A549 treated with AZD2906 at 1 μM for 4 hours (cell line): ENCODE measurements around the gene HOXA4. TPM values are rescaled to one million over a fixed set of nuclear protein-coding genes. Genes with fewer than 3 reads are reported as not detected.

Source experiments
- total RNA-seq: library from RNA; stranded (reverse); fragments of 200-300 nt; extraction: Qiagen RNA extraction; gene quantifications from 5 replicates; pipeline ENCODE4 v1.2.3, GENCODE V29; 2022

HOXA4 gene
- total RNA-seq: 1.6 to 1.9 TPM (median 1.8 TPM) in 5 replicates

DNA sequence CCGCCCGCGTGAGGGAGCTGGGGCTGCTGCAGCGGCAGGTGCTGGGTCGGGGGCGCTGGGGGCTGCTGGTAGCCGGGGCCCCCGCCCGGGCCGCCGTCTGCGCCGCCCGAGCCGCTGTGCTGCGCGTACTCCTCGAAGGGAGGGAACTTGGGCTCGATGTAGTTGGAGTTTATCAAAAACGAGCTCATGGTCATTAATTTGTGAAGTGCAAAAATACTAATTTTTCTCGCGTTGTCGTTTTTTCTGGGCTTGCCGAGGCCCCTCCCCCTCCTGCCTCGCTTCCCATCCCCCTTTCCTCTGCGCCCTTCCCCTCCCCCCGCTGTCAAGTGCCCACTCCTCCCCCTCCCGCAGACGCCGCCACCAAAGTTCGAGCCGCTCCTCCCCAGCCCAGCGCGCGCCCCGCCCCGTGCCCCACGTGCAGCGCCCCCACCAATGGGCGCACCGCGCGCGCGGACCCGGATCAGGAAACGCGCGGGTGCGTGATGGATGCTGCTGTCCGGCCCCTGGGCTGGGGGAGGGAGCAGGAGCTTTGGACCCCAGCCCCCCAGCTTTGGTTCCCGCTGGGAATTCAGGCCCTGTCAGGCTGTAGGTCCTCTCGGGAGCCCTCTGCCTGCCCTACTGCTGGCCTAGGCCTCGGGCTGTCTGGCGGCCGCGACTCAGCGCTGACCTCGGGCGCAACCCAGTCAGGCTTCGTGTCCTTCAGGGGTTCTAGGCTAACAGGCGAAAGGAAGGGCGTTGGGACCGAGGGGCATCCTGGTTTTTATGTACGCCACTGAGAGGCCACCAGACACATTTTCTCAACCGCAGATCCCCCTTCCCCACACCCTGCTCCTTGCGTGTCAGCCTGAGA is at the start of gene HOXA4:
Gene HOXA4, minus strand, starts transcription at position 218 of the 850 bp plus-strand sequence. Its CDS starts 24 bp downstream, at position 194.

DNA sequence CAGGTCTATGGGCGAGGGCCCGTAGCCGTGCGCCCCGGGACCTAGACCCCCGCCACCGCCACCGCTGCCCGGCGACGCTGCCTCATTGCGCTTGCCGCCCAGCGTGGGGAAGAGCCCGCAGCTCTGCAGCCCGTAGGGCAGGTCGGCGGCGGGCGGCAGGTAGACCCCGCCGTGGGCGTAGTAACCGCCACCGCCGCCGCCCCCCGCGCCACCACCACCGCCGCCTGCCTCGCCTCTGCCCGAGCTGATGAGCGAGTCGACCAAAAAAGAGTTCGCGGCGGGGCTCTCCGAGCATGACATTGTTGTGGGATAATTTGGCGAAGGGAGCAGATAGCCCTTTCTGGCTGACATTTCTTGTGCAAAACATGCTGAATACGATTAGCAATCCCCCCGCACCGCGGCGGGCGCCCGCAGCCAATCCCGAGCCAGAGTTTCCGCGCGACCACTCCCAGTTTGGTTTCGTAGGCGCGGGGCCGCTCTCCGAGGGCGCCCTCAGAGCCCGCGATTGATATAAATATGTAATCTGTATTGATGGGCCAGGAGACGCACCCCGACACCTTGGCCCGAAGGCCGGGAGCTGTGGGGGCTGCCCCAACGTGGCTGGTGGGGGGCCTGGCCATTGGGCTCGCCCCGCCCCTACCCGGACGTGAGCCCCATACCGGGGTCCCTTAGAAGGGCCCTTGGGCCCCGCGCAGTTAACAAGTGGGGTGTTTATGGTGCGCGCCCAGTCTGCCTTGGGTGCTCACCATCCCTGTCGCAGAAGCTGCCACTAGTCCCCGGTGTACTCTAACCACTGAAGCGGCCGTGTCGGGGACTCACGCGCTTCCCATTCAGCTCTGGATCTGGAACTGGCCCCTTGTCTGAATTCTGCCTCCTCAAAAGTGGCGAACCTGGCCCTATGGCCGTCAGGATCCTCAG is 43.7 kb upstream of the HOXA4 start, which contains the start of gene HOXA10:
Gene HOXA10, minus strand, starts transcription at position 365 of the 918 bp plus-strand sequence. Its CDS starts 14 bp downstream, at position 351.

DNA sequence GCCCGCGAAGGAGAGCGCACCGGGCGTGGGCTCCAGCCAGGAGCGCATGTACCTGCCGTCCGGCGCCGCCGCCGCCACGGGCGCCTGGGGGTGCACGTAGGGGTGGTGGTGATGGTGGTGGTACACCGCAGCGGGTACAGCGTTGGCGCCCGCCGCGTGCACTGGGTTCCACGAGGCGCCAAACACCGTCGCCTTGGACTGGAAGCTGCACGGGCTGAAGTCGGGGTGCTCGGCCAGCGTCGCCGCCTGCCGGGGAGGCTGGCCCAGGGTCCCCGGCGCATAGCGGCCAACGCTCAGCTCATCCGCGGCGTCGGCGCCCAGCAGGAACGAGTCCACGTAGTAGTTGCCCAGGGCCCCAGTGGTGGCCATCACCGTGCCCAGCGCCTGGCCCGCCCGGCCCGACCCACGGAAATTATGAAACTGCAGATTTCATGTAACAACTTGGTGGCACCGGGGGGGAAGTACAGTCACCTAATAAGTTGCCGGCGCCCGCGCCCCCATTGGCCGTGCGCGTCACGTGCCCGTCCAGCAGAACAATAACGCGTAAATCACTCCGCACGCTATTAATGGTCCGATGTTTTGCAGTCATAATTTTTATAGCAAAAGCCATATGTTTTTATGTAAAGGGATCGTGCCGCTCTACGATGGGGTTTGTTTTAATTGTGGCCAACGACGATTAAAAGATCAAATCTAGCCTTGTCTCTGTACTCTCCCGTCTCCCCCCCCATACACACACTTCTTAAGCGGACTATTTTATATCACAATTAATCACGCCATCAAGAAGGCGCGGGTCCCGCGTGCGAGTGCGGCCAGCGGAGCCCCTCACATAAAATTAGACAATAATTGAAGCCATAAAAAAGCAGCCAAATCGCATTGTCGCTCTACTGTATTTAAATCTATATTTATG is 34.8 kb upstream of the HOXA4 start, which contains the start of gene HOXA9:
Gene HOXA9, minus strand, starts transcription at position 449 of the 907 bp plus-strand sequence. Its CDS starts 80 bp downstream, at position 369.

DNA sequence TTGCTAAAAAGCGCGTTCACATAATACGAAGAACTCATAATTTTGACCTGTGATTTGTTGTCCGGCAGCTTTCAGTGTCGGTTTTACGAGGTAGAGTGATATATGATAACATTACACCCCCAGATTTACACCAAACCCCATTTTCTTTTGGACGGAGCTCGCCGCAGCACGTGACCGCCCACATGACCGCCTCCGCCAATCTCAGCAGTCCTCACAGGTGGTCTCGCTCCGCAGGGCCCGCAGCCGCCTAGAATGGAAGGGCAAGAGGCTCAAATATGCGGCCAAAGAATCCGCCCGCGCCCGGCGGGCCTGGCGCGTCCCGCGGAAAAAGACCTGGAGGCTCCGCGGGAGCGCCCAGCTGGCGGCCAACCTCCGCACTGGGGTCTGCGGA is 25.9 kb upstream of the HOXA4 start, which contains the start of gene HOXA7:
Gene HOXA7, minus strand, starts transcription at position 168 of the 391 bp plus-strand sequence. Its CDS starts 130 bp downstream, at position 38.

GRCh38 chr7:27151931-27152815 is 21.6 kb upstream of the HOXA4 start, which contains the start of gene HOXA3:
HOXA3 (minus strand) TSS chr7:27152583; CDS start chr7:27110640, 41,943 bp downstream.

DNA sequence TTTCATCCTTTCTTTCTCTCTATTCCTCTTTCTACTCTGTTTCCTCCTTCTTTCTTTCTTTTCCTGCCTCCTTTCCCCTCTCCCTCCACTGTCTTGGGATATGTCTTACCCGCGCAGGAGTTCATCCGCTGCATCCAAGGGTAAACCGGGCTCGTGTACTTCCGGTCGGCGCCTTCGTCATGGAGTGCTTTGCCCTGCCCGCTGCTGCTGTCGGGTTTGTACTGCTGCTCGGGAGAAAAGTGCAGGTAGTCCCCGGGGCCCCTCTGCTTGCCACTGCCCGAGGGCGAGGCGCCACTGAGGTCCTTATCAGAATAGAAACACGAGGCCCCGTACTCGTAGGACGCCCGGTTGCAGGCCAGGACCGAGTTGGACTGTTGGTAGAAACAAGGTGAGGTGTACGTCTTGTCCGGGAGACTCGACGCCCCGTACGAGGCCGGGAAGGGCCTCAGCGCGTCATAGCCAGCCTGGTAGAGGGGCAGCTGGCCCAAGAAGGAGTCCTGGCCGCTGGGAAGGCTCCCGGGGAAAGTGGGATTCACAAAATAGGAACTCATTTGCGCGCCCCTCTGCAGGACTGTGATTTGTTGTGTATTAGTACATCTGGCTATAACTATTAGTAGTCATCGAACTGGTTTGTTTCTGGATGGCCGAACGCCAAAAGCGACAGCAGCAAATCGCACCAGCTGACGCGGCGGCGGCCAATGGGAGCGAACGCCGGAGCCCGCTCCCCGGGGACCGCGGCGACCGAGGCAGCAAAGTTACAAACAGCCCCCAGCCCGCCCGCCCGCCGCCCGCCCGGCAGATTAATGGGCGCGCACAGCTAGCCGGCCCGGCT is 16.9 kb upstream of the HOXA4 start, which contains the start of gene HOXA6:
Gene HOXA6, minus strand, starts transcription at position 576 of the 832 bp plus-strand sequence. Its CDS starts 25 bp downstream, at position 551.

DNA sequence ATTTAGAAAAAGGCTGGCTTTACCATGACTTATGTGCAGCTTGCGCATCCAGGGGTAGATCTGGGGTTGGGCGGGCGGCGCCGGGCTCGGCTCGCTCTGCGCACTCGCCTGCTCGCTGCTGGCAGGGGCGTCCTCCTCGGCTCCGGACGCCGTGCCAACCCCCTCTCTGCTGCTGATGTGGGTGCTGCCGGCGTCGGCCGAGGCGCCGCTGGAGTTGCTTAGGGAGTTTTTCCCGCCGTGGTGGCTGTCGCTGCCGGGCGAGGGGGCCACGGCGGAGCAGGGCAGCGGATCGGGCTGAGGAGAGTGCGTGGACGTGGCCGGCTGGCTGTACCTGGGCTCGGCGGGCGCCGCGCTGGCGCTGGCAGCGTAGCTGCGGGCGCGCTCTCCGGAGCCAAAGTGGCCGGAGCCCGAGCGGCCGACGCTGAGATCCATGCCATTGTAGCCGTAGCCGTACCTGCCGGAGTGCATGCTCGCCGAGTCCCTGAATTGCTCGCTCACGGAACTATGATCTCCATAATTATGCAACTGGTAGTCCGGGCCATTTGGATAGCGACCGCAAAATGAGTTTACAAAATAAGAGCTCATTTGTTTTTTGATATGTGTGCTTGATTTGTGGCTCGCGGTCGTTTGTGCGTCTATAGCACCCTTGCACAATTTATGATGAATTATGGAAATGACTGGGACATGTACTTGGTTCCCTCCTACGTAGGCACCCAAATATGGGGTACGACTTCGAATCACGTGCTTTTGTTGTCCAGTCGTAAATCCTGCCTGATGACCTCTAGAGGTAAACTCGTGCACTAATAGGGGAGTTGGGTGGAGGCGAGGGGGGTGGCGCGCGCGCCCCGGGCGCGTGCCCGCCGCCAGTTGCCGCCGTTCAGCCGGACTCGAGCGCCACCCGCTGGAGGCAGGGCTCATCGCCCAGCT is 12.7 kb upstream of the HOXA4 start, which contains the start of gene HOXA5:
Gene HOXA5, minus strand, starts transcription at position 659 of the 927 bp plus-strand sequence. Its CDS starts 74 bp downstream, at position 585.

GRCh38 chr7:27102581-27103442 is 27.7 kb downstream of the HOXA4 start, which contains the start of gene HOXA2:
HOXA2 (minus strand) TSS chr7:27102683; CDS start chr7:27102500, 183 bp downstream.

GRCh38 chr7:27095897-27096767 is 34.4 kb downstream of the HOXA4 start, which contains the start of gene HOXA1:
HOXA1 (minus strand) TSS chr7:27096000; CDS start chr7:27095912, 88 bp downstream.

Other genes starting within 250 kb of the HOXA4 start
- 2.1 to 3.4 TPM (median 3.2 TPM) in 5 replicates for gene HOXA1, start 34.8 kb downstream of the HOXA4 start, total RNA-seq
- gene HOXA2, start 28.1 kb downstream of the HOXA4 start, total RNA-seq: 0.40 to 0.85 TPM (median 0.76 TPM) in 5 replicates
- gene HOXA5, start 12.9 kb upstream of the HOXA4 start, total RNA-seq: 3.3 to 5.9 TPM (median 4.0 TPM) in 5 replicates
- gene HOXA6, start 17.0 kb upstream of the HOXA4 start, total RNA-seq: 1.1 to 1.8 TPM (median 1.4 TPM) in 5 replicates
- gene HOXA3, start 21.8 kb upstream of the HOXA4 start, total RNA-seq: 3.7 to 5.6 TPM (median 4.7 TPM) in 5 replicates
- gene HOXA7, start 25.9 kb upstream of the HOXA4 start, total RNA-seq: 5.0 to 5.3 TPM (median 5.2 TPM) in 5 replicates
- gene HOXA9, start 34.8 kb upstream of the HOXA4 start, total RNA-seq: 0.37 to 0.89 TPM (median 0.53 TPM) in 5 replicates
- 6.2 to 7.0 TPM (median 6.7 TPM) in 5 replicates for gene HOXA10, start 43.6 kb upstream of the HOXA4 start, total RNA-seq
- 0.45 to 0.69 TPM (median 0.55 TPM) in 5 replicates for gene HOXA11, start 54.5 kb upstream of the HOXA4 start, total RNA-seq
- 1.7 to 2.4 TPM (median 2.2 TPM) in 5 replicates for gene HOXA13, start 69.3 kb upstream of the HOXA4 start, total RNA-seq
- gene EVX1, start 112.0 kb upstream of the HOXA4 start, total RNA-seq: 0.09 to 0.22 TPM (median 0.14 TPM) in 5 replicates